Activated T-helper 1 cell treated with anti-CD3 and anti-CD28 coated beads, Interleukin-12 subunit alpha, Interleukin-12 subunit beta, Interleukin-2, Interleukin-4 antibody, amounts not matched to agents 30 ng/mL and 10 ng/mL and 1 ng/mL, durations not matched to agents 14 hours and 24 hours and 36 hours (primary cell): ENCODE results near the gene SLC22A4. TPM values are rescaled to one million over a fixed set of nuclear protein-coding genes. Genes with fewer than 3 reads are reported as not detected.
A peak's percentile ranks its signal among the peaks of the same experiment; 100 is the strongest.

Experiments used
- DNase-seq: peaks from one replicate; pipeline ENCODE4 v3.0.0; 2021; ENCODE audit warnings: low spot score
- H3K27ac Mint-ChIP-seq: one replicate; pipeline ENCODE4 v1.8.0; 2021; ENCODE audit warnings: mild to moderate bottlenecking, mixed read lengths
- H3K27me3 Mint-ChIP-seq: one replicate; pipeline ENCODE4 v1.8.0; 2022; ENCODE audit warnings: mild to moderate bottlenecking, moderate library complexity, mixed read lengths; ENCODE audit not compliant: insufficient read depth
- H3K36me3 Mint-ChIP-seq: one replicate; pipeline ENCODE4 v1.8.0; 2021; ENCODE audit warnings: low read depth, mixed read lengths
- H3K4me1 Mint-ChIP-seq: one replicate; pipeline ENCODE4 v1.8.0; 2021; ENCODE audit warnings: low read depth, mixed read lengths
- H3K4me3 Mint-ChIP-seq: one replicate; pipeline ENCODE4 v1.8.0; 2021; ENCODE audit warnings: mild to moderate bottlenecking, moderate library complexity, mixed read lengths
- H3K9me3 Mint-ChIP-seq: one replicate; pipeline ENCODE4 v1.8.0; 2021; ENCODE audit warnings: mixed read lengths
- intact Hi-C: fragments of 100-400 bp; cut with micrococcal nuclease; formaldehyde crosslinking; loops from one replicate; pipeline ENCODE4 v1.15.1; 2024
- total RNA-seq: library from RNA; stranded (reverse); gene quantifications from 2 replicates; pipeline ENCODE4 v1.2.3, GENCODE V29; 2022

SLC22A4 gene
- total RNA-seq, 1 donor from 2014 or later = 1.6 TPM

DNA sequence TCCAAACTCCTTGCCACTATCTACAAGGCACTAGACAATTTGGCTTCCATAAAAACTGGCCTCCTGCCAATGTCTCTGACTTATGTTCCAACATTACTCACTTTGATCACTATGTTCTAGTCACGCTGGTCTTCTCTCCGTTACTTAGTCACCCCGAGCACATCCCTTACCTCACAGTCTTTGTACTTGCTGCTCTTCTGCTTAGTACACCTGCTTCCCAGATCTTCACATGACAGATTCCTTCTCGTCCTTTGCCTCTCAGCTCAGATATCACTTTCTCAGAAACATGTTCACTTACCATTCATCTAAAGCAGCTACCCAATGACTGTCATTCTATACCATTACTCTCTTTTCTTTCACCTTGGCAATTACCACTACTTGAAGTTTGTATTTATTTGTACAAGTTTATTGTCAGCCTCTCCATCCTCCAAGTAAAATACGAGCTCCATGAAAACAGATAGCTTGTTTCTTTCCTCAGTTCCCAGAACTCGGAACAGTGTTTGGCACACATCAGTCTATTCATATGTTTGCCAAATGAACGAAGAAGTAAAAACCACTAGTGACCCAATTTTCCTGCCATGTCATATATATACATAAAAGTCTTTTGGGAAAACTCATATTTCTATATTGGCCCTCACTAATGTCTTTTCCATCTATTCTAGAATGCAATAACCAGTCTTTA, 69.4 kb downstream of the SLC22A4 start:
- H3K27ac Mint-ChIP-seq = no peak overlapping the region
- no peaks in the 10 kb centered on the region for H3K4me1 Mint-ChIP-seq
- no peaks in the 10 kb centered on the region for H3K36me3 Mint-ChIP-seq
- H3K4me3 Mint-ChIP-seq = no peak overlapping the region
- H3K9me3 Mint-ChIP-seq = no peaks in the 10 kb centered on the region
- no peak for DNase-seq
- intact Hi-C loops = no loop called here
- peaks cover 4% of the 10 kb centered on the region for H3K27me3 Mint-ChIP-seq

DNA sequence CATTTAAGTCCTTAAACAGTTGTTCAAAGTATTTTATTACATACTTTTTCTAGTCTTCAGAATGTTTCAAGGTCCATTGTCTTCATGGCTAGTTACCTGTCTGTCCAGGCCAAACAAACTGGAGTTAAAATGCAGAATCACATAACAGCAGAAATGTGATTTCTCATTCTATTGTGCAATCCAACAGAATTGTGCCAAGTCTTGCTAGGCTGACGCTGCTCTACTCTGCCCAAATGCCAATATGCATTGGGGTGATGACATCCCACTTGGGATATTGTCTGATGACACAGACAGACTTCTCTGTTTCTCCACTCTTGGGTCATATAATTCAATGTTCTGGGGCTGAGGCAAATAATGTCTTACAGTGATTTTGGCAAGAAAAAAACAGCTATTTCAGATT, 70.1 kb downstream of the SLC22A4 start:
- no peaks in the 10 kb centered on the region for H3K9me3 Mint-ChIP-seq
- no peak overlapping the region for H3K27ac Mint-ChIP-seq
- intact Hi-C loops = no loop called here
- no peak overlapping the region for H3K4me3 Mint-ChIP-seq
- peaks cover 4% of the 10 kb centered on the region for H3K27me3 Mint-ChIP-seq
- peaks cover 5% of the 10 kb centered on the region for H3K4me1 Mint-ChIP-seq
- no peak for DNase-seq
- no peaks in the 10 kb centered on the region for H3K36me3 Mint-ChIP-seq

- peaks cover 4% of the 10 kb centered on the region for H3K27me3 Mint-ChIP-seq
- intact Hi-C loops = loop anchor here (5.0 kb wide), 2 partner anchors 188 to 303 kb away; partner anchors contain the start of gene IL3
- no peak for DNase-seq
These were observed 71.0 kb downstream of the SLC22A4 start for GRCh38 chr5:132365213-132365612.

GRCh38 chr5:132368186-132368585, 74.0 kb downstream of the SLC22A4 start:
- no peaks in the 10 kb centered on the region for H3K9me3 Mint-ChIP-seq

More at GRCh38 chr5:132365213-132365612, 71.0 kb downstream of the SLC22A4 start:
- Mint-ChIP-seq H3K9me3 (no peaks in the 10 kb centered on the region), H3K4me1 (peaks cover 6% of the 10 kb centered on the region), H3K36me3 (no peaks in the 10 kb centered on the region), H3K27ac (no peak overlapping the region), H3K4me3 (no peak overlapping the region)

GRCh38 chr5:132369007-132369473, 74.8 kb downstream of the SLC22A4 start:
- intact Hi-C loops = loop anchor here (1.0 to 5.0 kb wide), 4 partner anchors 75 to 307 kb away; partner anchors contain the start of genes IL3 and SLC22A4
- Mint-ChIP-seq H3K4me1 (peaks cover 33% of the 10 kb centered on the region), H3K27me3 (no peaks in the 10 kb centered on the region), H3K27ac (no peak overlapping the region), H3K4me3 (peak overlapping the region; percentile 61), H3K9me3 (no peaks in the 10 kb centered on the region), H3K36me3 (no peaks in the 10 kb centered on the region)
- DNase-seq = no peak

More at GRCh38 chr5:132368186-132368585, 74.0 kb downstream of the SLC22A4 start:
- H3K4me1 Mint-ChIP-seq = peaks cover 33% of the 10 kb centered on the region
- H3K36me3 Mint-ChIP-seq = no peaks in the 10 kb centered on the region
- intact Hi-C loops = loop anchor here (2.0 to 5.0 kb wide), 3 partner anchors 129 to 306 kb away; partner anchors contain the start of gene IL3
- H3K27me3 Mint-ChIP-seq = no peaks in the 10 kb centered on the region
- no peak overlapping the region for H3K27ac Mint-ChIP-seq
- H3K4me3 Mint-ChIP-seq = no peak overlapping the region
- no peak for DNase-seq

DNA sequence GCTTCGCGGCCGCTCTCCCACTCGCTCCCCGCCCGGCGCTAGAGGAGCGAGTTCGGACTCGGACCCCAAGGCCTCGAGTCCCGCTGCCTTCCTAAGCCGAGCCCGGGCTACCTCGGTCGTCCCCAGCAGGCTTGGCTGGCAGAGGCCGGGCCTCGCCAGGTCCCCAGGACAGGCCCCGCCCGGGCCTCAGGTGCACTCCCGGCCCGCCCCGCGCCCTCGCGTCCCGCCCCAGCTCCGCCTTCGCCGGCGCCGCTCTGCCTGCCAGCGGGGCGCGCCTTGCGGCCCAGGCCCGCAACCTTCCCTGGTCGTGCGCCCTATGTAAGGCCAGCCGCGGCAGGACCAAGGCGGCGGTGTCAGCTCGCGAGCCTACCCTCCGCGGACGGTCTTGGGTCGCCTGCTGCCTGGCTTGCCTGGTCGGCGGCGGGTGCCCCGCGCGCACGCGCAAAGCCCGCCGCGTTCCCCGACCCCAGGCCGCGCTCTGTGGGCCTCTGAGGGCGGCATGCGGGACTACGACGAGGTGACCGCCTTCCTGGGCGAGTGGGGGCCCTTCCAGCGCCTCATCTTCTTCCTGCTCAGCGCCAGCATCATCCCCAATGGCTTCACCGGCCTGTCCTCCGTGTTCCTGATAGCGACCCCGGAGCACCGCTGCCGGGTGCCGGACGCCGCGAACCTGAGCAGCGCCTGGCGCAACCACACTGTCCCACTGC, 75.4 kb downstream of the SLC22A4 start, which contains the start of gene SLC22A5:
SLC22A5 (plus strand) TSS at position 237 of the 707 bp plus-strand sequence; CDS start at position 500, 263 bp downstream.
- H3K4me3 Mint-ChIP-seq = peak within 1 kb of the TSS; percentile 81
- no peaks in the 10 kb centered on the region for H3K36me3 Mint-ChIP-seq
- no peaks in the 10 kb centered on the region for H3K9me3 Mint-ChIP-seq
- peak within 1 kb of the TSS; percentile 70 for H3K27ac Mint-ChIP-seq
- no peaks in the 10 kb centered on the region for H3K27me3 Mint-ChIP-seq
- DNase-seq = peak; percentile 66
- H3K4me1 Mint-ChIP-seq = peaks cover 33% of the 10 kb centered on the region
- intact Hi-C loops = loop anchor here (1.0 to 5.0 kb wide), 4 partner anchors 75 to 307 kb away; partner anchors contain the start of genes IL3 and SLC22A4

GRCh38 chr5:132370181-132370970, 76.2 kb downstream of the SLC22A4 start:
- no peak for DNase-seq
- H3K36me3 Mint-ChIP-seq = no peaks in the 10 kb centered on the region
- intact Hi-C loops = no loop called here
- no peaks in the 10 kb centered on the region for H3K9me3 Mint-ChIP-seq
- peak overlapping the region; percentile 81 for H3K4me3 Mint-ChIP-seq
- peak overlapping the region; percentile 70 for H3K27ac Mint-ChIP-seq
- H3K4me1 Mint-ChIP-seq = peaks cover 33% of the 10 kb centered on the region
- no peaks in the 10 kb centered on the region for H3K27me3 Mint-ChIP-seq

DNA sequence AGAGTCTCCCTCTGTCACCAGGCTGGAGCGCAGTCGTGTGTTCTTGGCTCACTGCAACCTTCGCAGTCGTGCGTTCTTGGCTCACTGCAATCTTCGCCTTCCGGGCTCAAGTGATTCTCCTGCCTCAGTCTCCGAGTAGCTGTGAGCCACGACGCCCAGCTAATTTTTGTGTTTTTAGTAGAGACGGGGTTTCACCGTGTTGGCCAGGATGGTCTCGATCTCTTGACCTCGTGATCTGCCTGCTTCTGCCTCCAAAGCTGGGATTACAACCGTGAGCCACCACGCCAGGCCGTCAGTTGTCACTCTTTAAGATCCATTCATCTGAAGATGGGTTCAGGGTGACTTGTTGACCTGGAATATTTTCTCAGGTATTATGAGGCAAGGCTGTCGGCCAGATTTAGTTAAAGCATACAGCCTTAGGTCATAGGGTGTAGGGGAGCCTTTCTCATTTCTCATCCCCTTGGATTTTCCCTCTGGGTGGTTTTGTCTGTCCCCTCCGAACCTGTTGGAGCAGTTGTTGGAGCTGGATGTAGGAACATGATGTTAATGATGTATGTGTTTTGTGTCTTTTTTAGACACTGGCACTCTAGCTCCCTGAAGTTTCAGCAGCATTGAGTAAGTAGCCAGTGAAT, 76.9 kb downstream of the SLC22A4 start:
- intact Hi-C loops = no loop called here

GRCh38 chr5:132371603-132371994, 77.4 kb downstream of the SLC22A4 start:
- Mint-ChIP-seq H3K27me3 (no peaks in the 10 kb centered on the region), H3K9me3 (no peaks in the 10 kb centered on the region), H3K36me3 (no peaks in the 10 kb centered on the region), H3K4me3 (peak overlapping the region; percentile 81), H3K27ac (no peak overlapping the region), H3K4me1 (peaks cover 33% of the 10 kb centered on the region)
- DNase-seq = no peak
- intact Hi-C loops = no loop called here

More for the DNA sequence above, 76.9 kb downstream of the SLC22A4 start:
- Mint-ChIP-seq H3K27me3 (no peaks in the 10 kb centered on the region), H3K9me3 (no peaks in the 10 kb centered on the region), H3K4me3 (peak overlapping the region; percentile 81), H3K4me1 (peaks cover 33% of the 10 kb centered on the region), H3K36me3 (no peaks in the 10 kb centered on the region), H3K27ac (peak overlapping the region; percentile 70)
- DNase-seq = no peak

GRCh38 chr5:132372127-132372526, 77.9 kb downstream of the SLC22A4 start:
- H3K4me1 Mint-ChIP-seq = peaks cover 33% of the 10 kb centered on the region
- intact Hi-C loops = no loop called here
- H3K9me3 Mint-ChIP-seq = no peaks in the 10 kb centered on the region
- no peak overlapping the region for H3K27ac Mint-ChIP-seq
- DNase-seq = no peak
- no peaks in the 10 kb centered on the region for H3K27me3 Mint-ChIP-seq
- no peaks in the 10 kb centered on the region for H3K36me3 Mint-ChIP-seq
- H3K4me3 Mint-ChIP-seq = no peak overlapping the region

DNA sequence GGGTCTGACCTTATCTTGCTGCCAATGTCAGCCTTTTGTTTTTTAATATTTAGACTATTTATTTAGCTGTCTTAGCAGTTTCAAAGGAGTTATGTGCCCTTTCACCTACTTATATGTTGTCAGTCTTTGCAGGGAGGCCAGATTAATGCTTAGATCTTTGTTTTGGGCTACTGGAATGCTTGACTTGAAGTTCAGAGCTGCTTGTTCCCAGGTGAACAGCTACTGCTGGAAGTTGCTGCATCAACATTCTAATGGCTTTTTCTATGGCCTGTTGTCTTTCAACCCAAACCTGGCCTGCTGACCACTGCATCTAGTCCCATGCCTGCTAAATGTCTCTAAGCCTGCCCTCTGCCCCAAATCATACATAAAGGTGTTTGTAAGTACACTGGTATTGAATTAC, 78.3 kb downstream of the SLC22A4 start:
- Mint-ChIP-seq H3K4me3 (no peak overlapping the region), H3K27ac (no peak overlapping the region), H3K4me1 (peaks cover 33% of the 10 kb centered on the region), H3K36me3 (no peaks in the 10 kb centered on the region), H3K27me3 (no peaks in the 10 kb centered on the region), H3K9me3 (no peaks in the 10 kb centered on the region)
- intact Hi-C loops = no loop called here
- no peak for DNase-seq

DNA sequence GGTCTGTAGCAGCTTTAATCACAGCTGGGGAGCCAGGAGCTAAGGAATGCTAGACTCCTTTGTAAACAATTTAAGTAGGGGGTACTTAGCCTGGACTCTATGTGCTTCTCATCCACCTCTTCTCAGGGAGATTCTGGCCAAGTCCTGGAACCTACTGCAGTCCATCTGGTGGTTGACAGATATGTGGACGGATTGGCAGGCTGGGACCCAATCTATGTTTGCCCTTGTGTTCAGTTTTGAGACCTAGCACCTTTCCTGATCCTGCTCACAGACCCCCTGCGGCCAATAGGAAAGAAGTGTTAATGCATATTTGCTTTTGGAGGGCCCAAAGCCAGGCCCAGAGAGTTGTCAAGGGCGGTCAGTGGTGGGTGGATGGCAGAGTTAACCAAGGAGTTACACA, 81.8 kb downstream of the SLC22A4 start:
- Mint-ChIP-seq H3K36me3 (peaks cover 3% of the 10 kb centered on the region), H3K4me1 (peaks cover 20% of the 10 kb centered on the region), H3K27ac (no peak overlapping the region), H3K9me3 (no peaks in the 10 kb centered on the region), H3K27me3 (no peaks in the 10 kb centered on the region), H3K4me3 (no peak overlapping the region)
- intact Hi-C loops = no loop called here
- no peak for DNase-seq
